GM12873 (cell line): Measurements from ENCODE around the gene HTR2B.

Experiments
- CTCF ChIP-seq: IDR thresholded peaks from 2 replicates; pipeline ENCODE4 v1.5.1; 2012; ENCODE audit warnings: low read depth, mild to moderate bottlenecking, moderate library complexity, low read length, control low read depth; ENCODE audit not compliant: insufficient read depth; ENCODE audit errors: missing control alignments

HTR2B gene

GRCh38 chr2:231084565-231084964, 40.3 kb downstream of the HTR2B start:
- no peak for TF ChIP-seq CTCF

- no peak for TF ChIP-seq CTCF
Observed at GRCh38 chr2:231069379-231070054, 55.3 kb downstream of the HTR2B start.

DNA sequence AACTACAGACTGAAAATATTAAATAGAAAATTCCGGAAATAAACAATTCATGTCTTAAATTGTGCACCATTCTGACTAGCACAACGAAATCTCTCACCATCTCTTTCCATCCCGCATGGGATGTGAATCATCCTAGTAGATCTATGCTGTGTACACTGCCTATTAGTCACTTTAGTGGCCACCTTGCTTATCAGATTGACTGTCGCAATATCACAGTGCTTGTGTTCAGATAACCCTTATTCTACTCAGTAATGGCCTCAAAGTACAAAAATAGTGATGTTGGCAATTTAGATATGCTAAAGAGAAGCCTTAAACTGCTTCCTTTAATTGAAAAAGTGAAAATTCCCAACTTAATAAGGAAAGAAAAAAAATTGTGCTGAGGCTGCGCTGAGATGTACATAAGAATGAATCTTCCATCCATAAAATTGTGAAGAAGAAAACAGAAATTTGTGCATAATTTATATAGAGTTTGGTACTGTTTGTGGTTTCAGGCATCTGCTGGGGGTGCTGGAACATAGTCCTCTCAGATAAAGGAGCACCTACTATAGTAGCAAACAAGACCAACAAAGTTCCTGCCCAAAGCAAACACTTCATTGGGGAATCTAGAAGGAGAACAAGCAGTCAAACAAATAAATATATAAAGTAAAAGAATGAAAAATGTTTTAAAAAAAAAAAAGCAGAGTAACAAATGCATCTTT, 56.2 kb downstream of the HTR2B start:
- no peak for TF ChIP-seq CTCF

- TF ChIP-seq CTCF, result no peak
Observed at GRCh38 chr2:231065966-231066365, 58.9 kb downstream of the HTR2B start.

GRCh38 chr2:231063347-231063746, 61.5 kb downstream of the HTR2B start:
- no peak for TF ChIP-seq CTCF

- TF ChIP-seq CTCF, result no peak
Observed at GRCh38 chr2:231062776-231063175, 62.1 kb downstream of the HTR2B start.

DNA sequence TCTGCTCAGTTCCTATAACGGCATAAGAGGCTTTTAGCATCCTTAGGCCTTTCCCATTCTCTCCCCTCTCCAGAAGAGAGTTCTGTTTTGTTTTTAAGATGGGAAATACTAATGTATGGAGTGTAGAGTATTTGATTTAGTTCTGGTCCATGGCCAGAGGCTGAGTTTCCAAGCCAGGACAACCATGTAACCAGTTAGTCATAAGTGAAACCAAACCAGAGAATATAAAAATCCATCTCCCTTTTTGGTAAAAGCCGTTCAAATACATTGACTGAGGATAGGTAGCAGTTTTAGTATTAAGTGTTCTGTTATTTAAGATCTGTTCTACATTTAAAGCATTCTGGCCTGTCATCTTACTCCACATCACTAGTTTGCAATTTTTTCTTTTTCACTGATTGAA, 65.1 kb downstream of the HTR2B start:
- no peak for TF ChIP-seq CTCF
